HEK293 (cell line): ENCODE results near the gene CCDC7.

ENCODE experiments used
- KLF10 ChIP-seq: fragments of 450-650 bp; IDR thresholded peaks from 2 replicates; pipeline ENCODE4 v1.5.1; 2018; ENCODE audit warnings: missing biosample characterization, mild to moderate bottlenecking, missing genetic modification characterization
- TF ChIP-seq, protein P1 (sequence below): sonication (generic); formaldehyde crosslinking; IDR thresholded peaks from 2 replicates; pipeline ENCODE4 v1.8.1; 2022; ENCODE audit warnings: mild to moderate bottlenecking, moderate library complexity, missing genetic modification reagents

DNA sequence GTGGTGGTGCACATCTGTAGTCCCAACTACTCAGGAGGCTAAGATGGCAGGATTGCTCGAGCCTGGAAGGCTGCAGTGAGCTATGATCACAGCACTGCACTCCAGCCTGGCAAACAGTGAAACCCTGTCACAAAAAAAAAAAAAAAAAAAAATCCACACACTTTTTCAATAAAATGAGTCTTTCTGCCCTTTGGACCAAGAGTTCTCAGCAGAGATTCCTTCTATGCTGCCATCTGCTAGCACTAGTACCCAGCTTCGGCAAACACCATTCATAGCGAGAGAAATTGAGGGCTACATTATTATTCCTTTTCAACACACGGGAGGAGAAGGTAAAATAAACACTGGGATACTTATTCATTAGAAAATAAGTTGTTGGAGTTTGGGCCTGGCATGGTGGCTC lies 43.4 kb upstream of the CCDC7 start:
- TF ChIP-seq, protein P1, sequence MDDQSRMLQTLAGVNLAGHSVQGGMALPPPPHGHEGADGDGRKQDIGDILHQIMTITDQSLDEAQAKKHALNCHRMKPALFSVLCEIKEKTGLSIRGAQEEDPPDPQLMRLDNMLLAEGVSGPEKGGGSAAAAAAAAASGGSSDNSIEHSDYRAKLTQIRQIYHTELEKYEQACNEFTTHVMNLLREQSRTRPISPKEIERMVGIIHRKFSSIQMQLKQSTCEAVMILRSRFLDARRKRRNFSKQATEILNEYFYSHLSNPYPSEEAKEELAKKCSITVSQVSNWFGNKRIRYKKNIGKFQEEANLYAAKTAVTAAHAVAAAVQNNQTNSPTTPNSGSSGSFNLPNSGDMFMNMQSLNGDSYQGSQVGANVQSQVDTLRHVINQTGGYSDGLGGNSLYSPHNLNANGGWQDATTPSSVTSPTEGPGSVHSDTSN (CRISPR knock-in tag): no peak
- no peak for TF ChIP-seq KLF10 (tag by site-specific recombination)
